ENCODE data around the gene HDHD2.

Gene HDHD2

DNA sequence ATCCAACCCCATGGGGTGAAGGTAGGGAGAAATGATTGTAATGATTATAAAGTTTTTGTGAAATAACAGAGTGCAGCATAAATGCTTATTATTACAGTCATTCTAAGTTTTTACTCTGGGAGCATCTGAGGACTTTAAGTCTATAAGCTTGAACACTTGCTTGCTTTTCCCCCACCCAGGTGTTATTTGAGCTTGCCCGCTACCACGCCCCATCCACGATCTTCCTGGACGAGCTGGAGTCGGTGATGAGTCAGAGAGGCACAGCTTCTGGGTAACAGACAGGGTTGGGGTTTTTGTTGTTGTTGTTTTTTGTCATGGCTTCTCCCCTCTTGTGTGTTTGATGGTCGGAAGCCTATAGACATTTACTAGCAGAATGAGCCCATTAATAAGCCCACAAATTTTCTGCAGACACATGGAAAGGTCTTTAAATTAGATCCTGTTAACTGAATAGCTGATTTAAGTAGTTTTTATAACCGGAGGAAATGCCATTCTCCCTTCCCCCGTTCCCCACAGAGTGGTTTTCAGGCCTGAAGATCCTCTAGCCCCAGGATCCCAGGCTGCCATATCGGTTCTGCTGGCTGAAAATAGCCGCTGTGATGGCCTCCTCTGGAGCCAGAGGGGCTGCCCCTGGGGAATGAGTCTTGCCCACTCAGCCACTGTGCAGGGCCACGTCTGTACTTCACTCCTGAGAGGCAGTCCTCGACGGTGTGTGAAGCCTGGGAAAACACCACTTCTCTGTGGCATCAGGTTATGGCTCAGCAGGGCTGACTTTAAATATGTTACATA lies 75.0 kb downstream of the HDHD2 start:
- peak overlapping the region; percentile 88 for H3K27ac Mint-ChIP-seq
- H3K4me3 Mint-ChIP-seq = peak overlapping the region; percentile 30
- no peaks in the 10 kb centered on the region for H3K36me3 Mint-ChIP-seq (ENCODE audit: low read depth)
- no peaks in the 10 kb centered on the region for H3K27me3 Mint-ChIP-seq (ENCODE audit: low read depth, poor library complexity)
- H3K9me3 Mint-ChIP-seq = no peaks in the 10 kb centered on the region
- H3K4me1 Mint-ChIP-seq = peaks cover 67% of the 10 kb centered on the region
- TF ChIP-seq, protein P1, sequence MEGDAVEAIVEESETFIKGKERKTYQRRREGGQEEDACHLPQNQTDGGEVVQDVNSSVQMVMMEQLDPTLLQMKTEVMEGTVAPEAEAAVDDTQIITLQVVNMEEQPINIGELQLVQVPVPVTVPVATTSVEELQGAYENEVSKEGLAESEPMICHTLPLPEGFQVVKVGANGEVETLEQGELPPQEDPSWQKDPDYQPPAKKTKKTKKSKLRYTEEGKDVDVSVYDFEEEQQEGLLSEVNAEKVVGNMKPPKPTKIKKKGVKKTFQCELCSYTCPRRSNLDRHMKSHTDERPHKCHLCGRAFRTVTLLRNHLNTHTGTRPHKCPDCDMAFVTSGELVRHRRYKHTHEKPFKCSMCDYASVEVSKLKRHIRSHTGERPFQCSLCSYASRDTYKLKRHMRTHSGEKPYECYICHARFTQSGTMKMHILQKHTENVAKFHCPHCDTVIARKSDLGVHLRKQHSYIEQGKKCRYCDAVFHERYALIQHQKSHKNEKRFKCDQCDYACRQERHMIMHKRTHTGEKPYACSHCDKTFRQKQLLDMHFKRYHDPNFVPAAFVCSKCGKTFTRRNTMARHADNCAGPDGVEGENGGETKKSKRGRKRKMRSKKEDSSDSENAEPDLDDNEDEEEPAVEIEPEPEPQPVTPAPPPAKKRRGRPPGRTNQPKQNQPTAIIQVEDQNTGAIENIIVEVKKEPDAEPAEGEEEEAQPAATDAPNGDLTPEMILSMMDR (IDR thresholded peaks at IDR 0.05) = no peak
- peak; percentile 38 for DNase-seq

DNA sequence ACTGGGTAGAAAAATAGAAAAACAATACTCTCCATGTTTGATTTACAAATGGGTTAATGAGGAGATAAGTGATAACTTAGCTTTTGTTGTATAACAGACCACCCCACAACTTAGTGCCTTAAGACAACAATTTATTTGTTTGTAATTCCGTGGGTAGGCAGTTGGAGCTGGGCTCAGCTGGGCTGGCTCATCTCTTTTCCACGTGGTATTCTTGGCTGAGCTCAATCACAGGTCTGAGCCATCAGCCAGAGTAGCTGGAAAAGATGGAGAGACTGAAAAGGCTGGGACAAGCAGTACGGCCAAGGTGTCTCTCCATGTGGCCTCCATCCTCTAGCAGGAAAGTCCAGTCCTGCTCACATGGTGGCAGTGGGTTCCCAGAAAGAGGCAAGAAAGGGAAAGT lies 82.7 kb downstream of the HDHD2 start:
- no peak overlapping the region for H3K4me3 Mint-ChIP-seq
- peaks cover 2% of the 10 kb centered on the region for H3K4me1 Mint-ChIP-seq
- H3K9me3 Mint-ChIP-seq = peaks cover 9% of the 10 kb centered on the region
- TF ChIP-seq, protein P1 (IDR thresholded peaks at IDR 0.05) = no peak
- H3K27ac Mint-ChIP-seq = no peak overlapping the region
- peaks cover 12% of the 10 kb centered on the region for H3K36me3 Mint-ChIP-seq (ENCODE audit: low read depth)
- H3K27me3 Mint-ChIP-seq (ENCODE audit: low read depth, poor library complexity) = peaks cover 8% of the 10 kb centered on the region
- no peak for DNase-seq

DNA sequence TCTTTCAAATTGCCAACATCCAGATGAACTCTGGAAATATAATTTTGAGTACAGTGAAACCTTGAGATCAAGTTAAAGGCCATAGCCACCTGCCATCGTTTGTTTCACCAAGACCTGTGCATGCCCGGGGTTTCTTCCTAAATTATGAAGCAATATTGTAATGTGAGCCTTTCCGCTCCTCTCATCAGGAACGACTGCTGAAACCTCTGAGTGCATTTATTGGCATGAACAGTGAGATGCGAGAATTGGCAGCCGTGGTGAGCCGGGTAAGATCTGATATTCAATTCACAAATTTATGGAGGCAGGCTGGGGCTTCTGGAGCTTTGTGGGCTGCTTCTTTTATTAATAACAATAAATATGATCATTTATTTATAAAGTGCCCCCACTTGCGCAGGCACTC lies 87.2 kb downstream of the HDHD2 start:
- Mint-ChIP-seq H3K27me3 (ENCODE audit: low read depth, poor library complexity) (peaks cover 8% of the 10 kb centered on the region), H3K27ac (no peak overlapping the region), H3K4me1 (peaks cover 5% of the 10 kb centered on the region), H3K36me3 (ENCODE audit: low read depth) (peaks cover 6% of the 10 kb centered on the region), H3K4me3 (no peak overlapping the region), H3K9me3 (peaks cover 5% of the 10 kb centered on the region)
- no peak for DNase-seq
- TF ChIP-seq, protein P1 (IDR thresholded peaks at IDR 0.05) = no peak

DNA sequence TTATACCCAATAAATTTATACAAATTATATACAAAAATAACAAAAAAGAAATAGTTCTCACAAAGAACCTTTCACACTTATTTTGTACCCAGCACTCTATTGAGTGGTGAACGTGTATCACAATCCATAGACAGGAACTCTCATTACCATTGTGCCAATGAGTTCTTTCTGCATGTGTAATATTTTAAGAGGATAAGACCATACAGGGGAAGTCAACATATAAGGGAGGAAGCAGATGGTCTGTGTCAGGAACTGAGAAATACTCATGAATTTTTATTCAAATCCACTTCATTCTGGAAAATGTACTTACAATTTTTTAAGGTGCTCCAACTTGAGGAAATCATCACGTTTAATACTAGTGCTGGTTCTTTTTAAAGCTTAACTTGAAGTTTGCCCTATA lies 87.8 kb downstream of the HDHD2 start:
- Mint-ChIP-seq H3K27ac (no peak overlapping the region), H3K9me3 (peaks cover 3% of the 10 kb centered on the region), H3K36me3 (ENCODE audit: low read depth) (peaks cover 3% of the 10 kb centered on the region), H3K27me3 (ENCODE audit: low read depth, poor library complexity) (peaks cover 10% of the 10 kb centered on the region), H3K4me3 (no peak overlapping the region), H3K4me1 (peaks cover 5% of the 10 kb centered on the region)
- TF ChIP-seq, protein P1 (IDR thresholded peaks at IDR 0.05) = no peak
- no peak for DNase-seq

Measured in nephron progenitor cell (in vitro differentiated cells).